KMS-11 (cell line): ENCODE results near the gene SEMA4C.

Experiments used
- H2AFZ ChIP-seq: fragments of 200-600 bp; sonication (generic); 2 replicates; pipeline ENCODE4 v1.6.1; 2016; ENCODE audit warnings: antibody characterized with exemption, mixed run types, low read depth
- H3K27ac ChIP-seq: fragments of 200-600 bp; sonication (generic); 2 replicates; pipeline ENCODE4 v1.6.1; 2016; ENCODE audit warnings: mild to moderate bottlenecking, mixed run types
- H3K27me3 ChIP-seq: fragments of 200-600 bp; sonication (generic); 2 replicates; pipeline ENCODE4 v1.6.1; 2017; ENCODE audit warnings: mild to moderate bottlenecking, low read depth, mixed run types, moderate library complexity; ENCODE audit not compliant: insufficient read depth
- H3K36me3 ChIP-seq: fragments of 200-600 bp; sonication (generic); 2 replicates; pipeline ENCODE4 v1.6.1; 2017; ENCODE audit warnings: mild to moderate bottlenecking, mixed run types; ENCODE audit not compliant: insufficient read depth
- H3K4me1 ChIP-seq: fragments of 200-600 bp; sonication (generic); 2 replicates; pipeline ENCODE4 v1.6.1; 2016; ENCODE audit warnings: mild to moderate bottlenecking, low read depth, mixed run types; ENCODE audit not compliant: poor library complexity, severe bottlenecking
- H3K4me2 ChIP-seq: fragments of 200-600 bp; sonication (generic); 2 replicates; pipeline ENCODE4 v1.7.0; 2016; ENCODE audit warnings: mild to moderate bottlenecking, mixed run types
- H3K4me3 ChIP-seq: fragments of 200-600 bp; sonication (generic); IDR thresholded peaks from 2 replicates; pipeline ENCODE4 v1.6.1; 2017; ENCODE audit warnings: low read depth, low read length, mixed read lengths; ENCODE audit not compliant: insufficient read depth
- H3K79me2 ChIP-seq: fragments of 200-600 bp; sonication (generic); 2 replicates; pipeline ENCODE4 v1.6.1; 2016; ENCODE audit warnings: low read depth, mixed run types; ENCODE audit not compliant: insufficient read depth
- H3K9ac ChIP-seq: fragments of 200-600 bp; sonication (generic); 2 replicates; pipeline ENCODE4 v1.6.1; 2016; ENCODE audit warnings: mild to moderate bottlenecking, mixed run types
- H4K20me1 ChIP-seq: fragments of 200-600 bp; sonication (generic); 2 replicates; pipeline ENCODE4 v1.6.1; 2016; ENCODE audit warnings: mild to moderate bottlenecking, mixed run types; ENCODE audit not compliant: insufficient read depth
- CTCF ChIP-seq: fragments of 200-600 bp; sonication (generic); conservative IDR thresholded peaks from 2 replicates; pipeline ENCODE4 v1.6.1; 2017; ENCODE audit warnings: low read depth, mild to moderate bottlenecking, antibody characterized with exemption, low read length, moderate library complexity, mixed read lengths

The SEMA4C gene

DNA sequence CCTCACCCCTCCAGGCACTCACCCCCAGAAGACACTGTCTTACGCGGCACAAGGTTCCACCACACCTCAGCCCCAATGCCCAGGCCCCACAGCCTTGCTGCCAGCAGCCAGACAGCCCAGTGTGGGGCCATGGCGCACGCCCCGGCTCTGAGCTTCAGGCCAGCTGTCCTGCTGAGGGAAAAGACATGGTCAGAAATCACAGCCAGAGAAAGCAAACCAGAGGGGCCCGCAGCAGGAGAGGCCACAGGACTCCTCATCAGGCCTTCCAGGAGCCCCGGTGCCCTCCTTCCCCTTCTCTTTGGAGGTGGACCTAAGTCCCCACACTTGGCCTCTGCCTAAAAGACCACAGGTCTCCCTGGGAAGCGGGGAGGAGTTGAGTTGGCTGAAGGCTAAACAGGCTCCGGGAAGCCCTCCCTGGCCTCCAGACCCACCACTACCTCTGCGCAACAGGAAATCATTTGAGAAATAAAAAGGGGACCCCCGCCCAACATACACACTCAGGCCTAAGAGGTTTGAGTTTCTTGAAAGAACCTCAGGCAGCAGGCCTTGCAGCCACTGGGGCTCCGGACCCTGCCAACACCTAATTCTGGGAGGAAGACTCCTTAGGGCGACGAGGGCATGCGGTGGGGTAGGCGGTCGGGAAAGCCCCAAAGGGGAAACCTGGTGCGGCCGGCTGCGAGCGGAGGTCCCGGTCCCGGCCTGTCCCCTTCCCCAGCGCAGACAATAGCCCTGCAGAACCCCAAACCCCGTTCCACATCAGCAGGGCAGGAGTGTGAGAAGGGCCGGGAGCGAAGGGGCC is 1.9 kb downstream of the SEMA4C start:
- Histone ChIP-seq H2AFZ (peak overlapping the region; percentile 79), H3K9ac (peak overlapping the region; percentile 96), H3K27ac (peak overlapping the region; percentile 76), H3K27me3 (no peaks in the 10 kb centered on the region), H3K79me2 (peaks cover 5% of the 10 kb centered on the region; the same call in 1 of the 2 replicates), H3K4me1 (no peaks in the 10 kb centered on the region), H3K4me3 (peak overlapping the region; percentile 65), H3K36me3 (peaks cover 2% of the 10 kb centered on the region; the same call in 1 of the 2 replicates), H4K20me1 (no peaks in the 10 kb centered on the region), H3K4me2 (peak overlapping the region; percentile 73)
- no peak for TF ChIP-seq CTCF

- H3K27ac ChIP-seq: peak overlapping the region; percentile 76
- no peaks in the 10 kb centered on the region for H4K20me1 ChIP-seq
- H3K4me1 ChIP-seq: no peaks in the 10 kb centered on the region
- no peak for TF ChIP-seq CTCF
- no peak overlapping the region; the same call in 1 of the 2 replicates for H3K9ac ChIP-seq
- peak overlapping the region; percentile 73 for H3K4me2 ChIP-seq
- H3K79me2 ChIP-seq: peaks cover 5% of the 10 kb centered on the region; the same call in 1 of the 2 replicates
- H3K36me3 ChIP-seq: peaks cover 2% of the 10 kb centered on the region; the same call in 1 of the 2 replicates
- no peak overlapping the region for H2AFZ ChIP-seq
- no peak overlapping the region for H3K4me3 ChIP-seq
- H3K27me3 ChIP-seq: no peaks in the 10 kb centered on the region
Observed at GRCh38 chr2:96866986-96867755, 2.7 kb downstream of the SEMA4C start.

DNA sequence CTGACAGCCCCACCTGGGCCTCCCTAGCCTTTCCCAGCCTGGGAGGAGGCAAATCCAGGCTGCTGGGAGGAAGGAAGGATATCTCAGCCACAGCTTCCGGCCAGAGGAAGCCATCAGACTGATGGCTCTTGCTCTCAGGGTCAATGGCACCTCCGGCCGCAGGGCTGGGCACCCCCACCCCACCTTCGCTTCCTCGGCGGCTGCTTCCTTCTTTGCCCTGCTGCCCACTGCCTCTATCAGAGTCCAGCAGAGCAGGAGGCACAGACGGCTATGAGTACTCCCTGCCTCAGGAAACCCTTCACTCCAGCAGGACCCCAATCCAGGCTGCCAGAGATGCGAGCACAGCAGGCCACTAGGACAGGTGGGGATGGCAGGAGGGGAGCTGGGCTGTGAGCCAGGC is 3.3 kb downstream of the SEMA4C start:
- peaks cover 5% of the 10 kb centered on the region; the same call in 1 of the 2 replicates for H3K79me2 ChIP-seq
- no peak for TF ChIP-seq CTCF
- H3K4me2 ChIP-seq: no peak overlapping the region
- H4K20me1 ChIP-seq: no peaks in the 10 kb centered on the region
- H3K27me3 ChIP-seq: no peaks in the 10 kb centered on the region
- H3K27ac ChIP-seq: no peak overlapping the region
- H3K36me3 ChIP-seq: peaks cover 2% of the 10 kb centered on the region; the same call in 1 of the 2 replicates
- no peaks in the 10 kb centered on the region for H3K4me1 ChIP-seq
- no peak overlapping the region for H2AFZ ChIP-seq
- H3K9ac ChIP-seq: no peak overlapping the region
- no peak overlapping the region for H3K4me3 ChIP-seq

GRCh38 chr2:96866149-96866548 is 3.7 kb downstream of the SEMA4C start:
- Histone ChIP-seq H3K27me3 (no peaks in the 10 kb centered on the region), H3K4me2 (no peak overlapping the region), H3K9ac (no peak overlapping the region), H3K4me1 (no peaks in the 10 kb centered on the region), H2AFZ (no peak overlapping the region), H4K20me1 (no peaks in the 10 kb centered on the region), H3K36me3 (peaks cover 2% of the 10 kb centered on the region; the same call in 1 of the 2 replicates), H3K4me3 (no peak overlapping the region), H3K27ac (no peak overlapping the region), H3K79me2 (peaks cover 5% of the 10 kb centered on the region; the same call in 1 of the 2 replicates)
- no peak for TF ChIP-seq CTCF
